Adrenal gland (tissue), 5 donors: Measurements from ENCODE around the gene TBC1D9.

Experiments used
- CTCF ChIP-seq, 6 experiments: fragments of 450-650 bp in 4 of 6; fragments of 200-600 bp in 2 of 6; sonication (generic) in 1 of 6; IDR thresholded peaks; 1 replicate in 5 of 6; 2 replicates in 1 of 6; pipeline versions ENCODE4 v1.5.1 to v1.8.0; 2016 to 2021; ENCODE audit warnings: antibody characterized with exemption in 6 of 6, mild to moderate bottlenecking in 2 of 6, moderate library complexity in 1 of 6
- POLR2A ChIP-seq, 2 donors: fragments of 450-650 bp; IDR thresholded peaks; one replicate each; pipeline ENCODE4 v1.6.1; 2017; ENCODE audit warnings: antibody characterized with exemption in 2 of 2, mild to moderate bottlenecking in 2 of 2, moderate library complexity in 1 of 2
- donor health status: DM: no; HTN: no; CAD: no.

- TF ChIP-seq CTCF (IDR thresholded peaks at IDR 0.05), result no peak
- TF ChIP-seq POLR2A (IDR thresholded peaks at IDR 0.05), result no peak
Observed at GRCh38 chr4:140799686-140800225, 43.6 kb upstream of the TBC1D9 start.
